Activated CD4-positive, alpha-beta T cell treated with anti-CD3 and anti-CD28 coated beads, Interleukin-10, Interleukin-2, amounts not matched to agents 100 ng/mL and 50 ng/mL, durations not matched to agents 16 hours and 8 hours (primary cell): ENCODE measurements around the gene PPP1R3A.

Experiments used
- DNase-seq: peaks from one replicate; pipeline ENCODE4 v3.0.0-alpha.2; 2020

Gene PPP1R3A

DNA sequence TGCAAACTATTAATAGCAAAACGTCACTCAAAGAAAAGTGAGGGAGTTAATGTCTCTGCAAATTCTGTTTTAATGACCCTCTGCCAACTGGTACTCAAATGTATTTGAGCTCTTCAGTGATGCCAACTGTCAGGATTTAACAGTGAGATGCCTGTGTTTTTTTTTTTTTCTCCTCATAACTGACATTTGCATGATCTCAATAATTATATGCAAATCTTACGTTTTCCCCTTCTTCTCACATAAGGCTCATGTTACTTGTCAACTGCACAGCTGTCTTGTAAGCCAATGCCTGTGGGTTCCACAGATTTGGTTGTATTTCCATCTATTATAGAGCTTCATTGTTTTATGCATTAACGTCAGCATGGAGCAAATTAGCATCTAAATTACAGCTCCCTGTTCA, 38.2 kb downstream of the PPP1R3A start:
- DNase-seq = no peak

DNA sequence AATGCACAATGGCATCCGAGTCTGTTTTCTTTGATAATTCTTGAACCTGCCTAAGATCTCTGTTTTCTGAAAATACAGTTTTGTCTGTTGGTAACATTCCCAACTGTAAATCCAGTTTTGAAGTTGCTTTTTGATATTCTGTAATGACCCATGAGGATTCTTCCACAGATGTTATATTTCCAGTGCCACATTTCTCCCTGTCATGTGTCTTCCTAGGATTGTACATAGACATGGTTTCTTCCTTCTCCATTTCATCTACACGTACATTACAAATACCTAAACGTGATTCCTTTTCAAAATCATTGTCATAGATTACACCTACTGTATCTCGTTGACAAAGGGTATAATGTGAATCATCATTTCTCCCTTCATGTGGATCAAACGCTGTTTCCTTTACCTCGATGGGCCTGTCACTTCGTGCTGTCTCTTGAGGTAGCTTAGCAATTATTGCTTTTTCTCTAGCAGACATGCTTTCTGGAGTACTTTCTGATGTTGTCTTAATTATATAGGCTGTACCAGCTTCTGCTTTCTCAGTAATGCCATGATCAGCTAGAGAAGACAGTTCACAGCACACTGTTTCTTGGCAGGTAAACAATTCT, 40.3 kb downstream of the PPP1R3A start:
- no peak for DNase-seq

DNA sequence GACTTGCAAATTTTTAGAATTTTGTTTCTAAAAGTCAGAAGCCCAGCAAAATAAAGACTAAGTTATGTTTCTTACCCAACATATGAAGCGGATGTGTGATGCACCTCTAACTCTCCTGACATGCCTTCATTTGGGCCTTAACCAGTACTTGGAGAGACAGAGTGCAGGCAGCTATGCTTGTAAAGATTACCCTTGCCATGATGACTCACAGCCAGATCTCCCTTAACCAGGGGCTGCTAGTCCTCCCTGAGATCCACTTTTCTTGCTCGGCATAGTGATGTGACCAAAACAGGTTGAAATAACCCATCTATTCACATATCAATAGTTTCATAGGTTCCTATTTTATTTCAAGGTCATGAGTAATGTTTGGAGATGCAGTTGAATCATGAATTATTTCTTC, 43.6 kb downstream of the PPP1R3A start:
- DNase-seq = no peak

DNA sequence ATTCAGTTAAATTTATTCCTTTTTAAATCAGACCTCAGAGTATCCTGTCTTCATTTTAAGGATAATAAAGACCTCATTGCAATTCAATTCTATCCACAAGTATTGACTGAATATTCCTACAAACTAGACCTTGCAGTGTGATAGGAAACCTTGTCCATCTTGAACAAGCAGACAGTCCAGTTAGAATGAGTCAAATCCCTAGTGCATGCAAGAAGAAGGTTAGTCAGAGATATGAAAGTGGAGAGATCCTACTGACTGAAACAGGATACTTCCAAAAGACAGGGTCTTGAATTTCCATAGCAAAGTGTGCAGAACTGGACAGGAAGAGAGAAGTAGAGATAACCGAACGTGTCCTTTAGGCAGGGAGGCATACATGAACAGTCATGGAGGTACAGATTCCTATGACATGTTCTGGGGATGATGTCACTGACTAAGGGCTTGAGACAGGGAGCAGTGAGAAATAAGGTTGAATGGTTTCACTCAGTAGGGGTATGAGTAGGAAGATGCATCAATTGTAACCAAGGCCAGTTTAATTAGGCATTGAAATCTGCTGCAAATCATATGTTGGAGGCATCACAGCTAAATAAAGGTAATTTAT, 45.2 kb downstream of the PPP1R3A start:
- no peak for DNase-seq

DNA sequence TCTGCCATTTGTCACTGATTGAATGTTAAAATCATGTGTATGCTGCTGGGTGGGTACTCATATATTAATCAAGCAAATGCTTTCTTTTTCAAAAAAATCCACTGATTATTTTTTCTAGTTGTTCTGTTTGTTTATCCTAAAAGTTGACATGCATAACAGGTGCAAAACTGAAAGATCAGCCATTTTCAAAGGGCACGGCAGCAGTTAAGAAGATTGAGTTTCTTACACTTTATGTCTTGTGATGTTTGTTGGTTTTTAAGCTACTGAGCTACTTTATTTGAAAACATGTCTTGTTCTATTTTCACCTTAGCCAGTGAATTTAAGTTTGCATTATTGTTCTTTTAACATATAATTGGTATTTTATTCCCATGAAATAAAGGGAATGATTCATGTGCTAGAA, 45.8 kb downstream of the PPP1R3A start:
- DNase-seq = no peak

DNA sequence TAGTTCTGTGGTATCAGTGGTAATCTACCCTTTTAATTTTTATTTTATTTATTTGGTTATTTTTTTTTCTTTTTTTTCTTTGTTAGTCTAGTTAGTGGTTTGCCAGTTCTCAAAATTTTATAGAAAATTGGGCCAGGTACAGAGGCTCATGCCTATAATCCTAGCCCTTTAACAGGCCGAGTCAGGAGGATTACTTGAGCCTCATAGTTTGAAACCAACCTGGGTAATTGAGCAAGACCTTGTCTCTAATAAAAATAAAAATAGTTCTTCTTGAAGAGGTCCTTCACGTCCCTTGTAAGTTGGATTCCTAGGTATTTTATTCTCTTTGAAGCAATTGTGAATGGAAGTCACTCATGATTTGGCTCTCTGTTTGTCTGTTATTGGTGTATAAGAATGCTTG, 51.5 kb downstream of the PPP1R3A start:
- no peak for DNase-seq

DNA sequence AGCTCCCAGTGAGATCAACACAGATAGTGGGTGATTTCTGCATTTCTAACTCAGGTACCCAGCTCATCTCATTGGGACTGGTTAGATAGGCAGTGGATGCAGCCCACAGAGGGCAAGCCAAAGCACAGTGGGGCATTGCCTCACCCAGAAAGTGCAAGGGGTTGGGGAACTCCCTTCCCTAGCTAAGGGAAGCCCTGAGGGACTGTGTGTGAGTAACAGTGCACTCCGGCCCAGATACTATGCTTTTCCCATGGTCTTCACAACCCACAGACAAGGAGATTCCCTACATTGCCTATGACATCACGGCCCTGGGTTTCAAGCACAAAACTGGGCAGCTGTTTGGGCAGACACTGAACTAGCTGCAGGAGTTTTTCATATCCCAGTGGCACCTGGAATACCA, 62.8 kb downstream of the PPP1R3A start:
- no peak for DNase-seq

DNA sequence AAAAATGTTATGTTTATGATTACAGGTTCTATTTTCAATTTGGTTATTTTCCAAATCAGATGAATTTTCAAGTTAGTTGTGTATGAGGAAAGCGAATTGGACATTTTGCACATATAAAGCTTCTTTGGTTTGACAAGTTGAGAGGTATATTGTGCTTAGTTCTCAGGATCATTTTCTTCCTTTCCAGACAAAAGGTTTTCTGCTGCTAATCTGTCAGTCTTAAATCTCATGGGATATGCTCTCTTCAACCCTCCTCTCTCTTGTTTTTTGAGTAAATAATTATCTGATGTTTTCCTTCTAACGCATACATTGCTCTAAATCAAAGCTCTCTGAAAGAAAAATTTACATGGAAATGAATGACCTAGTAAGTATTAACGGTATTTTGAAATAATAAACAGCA, 77.9 kb downstream of the PPP1R3A start:
- no peak for DNase-seq

DNA sequence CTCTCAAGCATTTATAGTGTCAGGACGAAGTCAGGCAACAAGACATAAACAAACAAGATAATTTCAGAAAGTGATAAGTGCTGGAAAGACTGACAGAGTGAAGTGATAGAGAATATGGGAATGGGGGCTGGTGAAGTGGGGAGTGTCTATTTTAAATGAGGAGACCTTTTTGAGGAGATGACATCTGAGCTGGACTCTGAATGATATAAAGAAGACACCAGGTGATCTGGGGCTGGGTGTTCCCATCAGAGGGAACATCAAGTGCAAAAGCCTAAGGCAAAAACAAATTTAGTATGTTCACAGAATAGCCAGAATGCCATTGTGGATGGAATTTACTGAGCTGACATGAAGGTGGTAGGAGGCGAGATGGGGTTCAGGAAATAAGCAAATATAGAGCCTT, 83.4 kb downstream of the PPP1R3A start:
- DNase-seq = no peak

DNA sequence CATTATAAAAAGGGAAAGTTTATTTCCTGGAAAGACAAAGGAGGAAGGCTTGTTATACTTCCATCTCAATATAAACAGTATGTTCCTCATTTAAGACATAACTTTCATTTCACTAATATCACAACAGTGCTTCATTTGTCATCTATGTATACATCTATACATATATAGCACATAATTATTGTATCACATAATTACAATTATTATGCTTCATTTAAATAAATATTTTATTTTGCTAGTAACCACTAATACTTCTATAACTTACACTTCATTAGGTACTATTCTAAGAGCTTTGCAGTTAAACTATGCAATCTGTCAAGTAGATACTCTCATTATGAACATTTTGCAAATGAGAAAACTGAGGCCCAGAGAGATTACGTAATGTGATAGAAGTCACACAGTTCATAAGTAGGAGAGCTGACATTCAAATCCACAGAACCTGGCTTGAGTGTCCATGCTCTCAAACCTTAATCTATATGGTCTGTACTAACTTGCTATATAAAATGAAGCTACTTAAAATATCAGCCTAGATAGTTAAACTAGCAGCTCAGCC, 86.5 kb downstream of the PPP1R3A start:
- DNase-seq = no peak

DNA sequence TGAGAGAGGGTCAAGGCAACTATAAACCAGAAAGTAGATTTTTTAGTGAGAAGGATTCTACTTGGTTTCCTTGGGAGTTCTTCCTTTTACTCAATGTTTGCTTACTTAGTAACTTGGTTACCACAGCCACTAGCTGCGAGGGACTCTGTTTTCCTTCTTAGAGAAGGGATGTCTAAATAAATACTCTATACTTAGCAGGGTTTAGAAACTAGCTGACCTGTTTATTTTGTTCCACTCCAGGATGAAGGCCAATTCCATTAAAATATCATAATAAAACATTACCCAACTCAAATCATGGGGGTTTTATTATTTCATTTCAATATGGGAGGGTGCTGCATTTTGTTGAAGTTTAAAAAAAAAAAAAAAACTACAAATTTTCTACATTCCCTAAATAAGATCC, 87.3 kb downstream of the PPP1R3A start:
- no peak for DNase-seq

DNA sequence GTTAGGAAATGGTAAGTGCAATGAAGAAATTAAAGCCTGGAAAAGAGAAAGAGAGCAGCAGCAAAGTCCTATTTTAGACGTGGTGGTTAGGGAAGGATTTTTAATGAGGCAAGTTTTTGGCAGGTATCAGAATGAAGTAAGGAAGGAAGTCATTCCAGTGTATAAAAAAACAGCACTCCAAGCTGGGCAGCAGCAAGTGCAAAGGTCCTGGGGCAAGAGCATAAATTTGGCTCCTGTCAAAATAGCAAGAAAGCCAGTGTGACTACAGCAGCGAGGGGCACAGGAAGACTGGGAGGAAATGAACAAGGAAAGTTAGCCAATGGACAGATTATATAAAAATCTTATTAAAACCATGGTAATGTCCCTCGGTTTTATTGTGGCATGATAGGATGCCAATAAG, 90.2 kb downstream of the PPP1R3A start:
- DNase-seq = no peak
